ENCODE results near the gene ILDR2.

Gene ILDR2

DNA sequence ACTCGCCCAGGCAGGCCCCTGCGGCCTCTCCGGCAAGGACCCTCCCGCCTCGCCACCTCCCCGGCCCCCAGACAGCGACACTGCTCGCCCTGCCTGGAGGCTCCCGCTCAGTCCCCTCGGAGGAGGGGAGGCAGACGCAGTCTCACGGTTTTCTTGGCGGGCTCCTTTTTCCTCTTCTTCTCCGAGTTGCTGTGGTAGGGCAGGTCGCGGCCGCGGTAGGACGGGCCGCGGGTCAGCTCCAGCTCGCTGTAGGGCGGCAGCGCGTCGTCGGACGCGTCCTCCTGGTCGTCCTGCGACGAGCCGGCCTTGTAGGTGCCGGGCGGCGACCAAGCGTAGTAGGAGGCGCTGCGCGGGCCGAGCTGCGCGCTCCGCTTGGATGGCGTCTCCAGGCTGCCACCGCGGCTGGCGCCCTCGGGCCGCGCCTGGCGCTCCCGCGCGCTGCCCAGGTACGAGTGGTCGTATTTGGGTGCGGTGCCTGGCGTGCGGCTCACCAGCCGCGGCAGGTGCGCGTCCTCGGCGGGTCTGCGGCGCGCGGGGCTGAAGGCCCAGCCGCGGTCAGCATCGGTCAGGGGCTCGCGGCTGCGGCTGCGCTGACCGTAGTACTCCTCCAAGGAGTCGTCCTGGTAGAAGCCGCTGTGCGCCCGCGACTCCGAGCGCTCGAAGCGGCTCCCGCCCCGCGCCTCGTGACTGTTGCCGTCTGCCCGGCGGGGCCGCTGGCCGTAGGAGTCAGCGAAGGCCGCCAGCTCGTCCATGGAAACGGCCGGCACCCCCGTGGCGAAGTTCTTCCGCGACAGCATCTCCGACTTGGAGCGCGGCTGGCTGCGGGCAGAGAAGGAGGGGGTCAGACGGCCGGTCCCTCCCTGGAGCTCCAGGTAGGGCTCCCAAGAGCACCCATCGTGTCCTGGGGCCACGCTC lies 54.5 kb downstream of the ILDR2 start:
- DNase-seq: no peak

DNA sequence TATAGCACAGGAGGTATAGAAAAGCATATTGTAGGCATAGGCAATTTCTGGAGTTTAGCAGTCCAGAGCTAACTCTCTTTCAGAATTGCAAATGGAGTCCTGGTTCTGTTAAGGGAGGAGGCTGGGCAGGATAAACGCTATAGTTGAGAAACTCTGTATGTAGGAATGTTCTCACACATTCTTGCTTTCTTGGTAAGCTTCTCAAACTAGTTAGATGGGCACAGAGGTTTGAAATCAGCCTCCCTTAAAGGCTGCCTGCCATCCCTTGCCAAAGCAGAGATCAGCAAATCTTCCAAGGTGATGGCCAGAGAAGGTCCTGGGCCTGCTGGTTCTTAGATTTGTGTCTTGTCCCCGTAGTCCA lies 56.4 kb downstream of the ILDR2 start:
- no peak for DNase-seq

DNA sequence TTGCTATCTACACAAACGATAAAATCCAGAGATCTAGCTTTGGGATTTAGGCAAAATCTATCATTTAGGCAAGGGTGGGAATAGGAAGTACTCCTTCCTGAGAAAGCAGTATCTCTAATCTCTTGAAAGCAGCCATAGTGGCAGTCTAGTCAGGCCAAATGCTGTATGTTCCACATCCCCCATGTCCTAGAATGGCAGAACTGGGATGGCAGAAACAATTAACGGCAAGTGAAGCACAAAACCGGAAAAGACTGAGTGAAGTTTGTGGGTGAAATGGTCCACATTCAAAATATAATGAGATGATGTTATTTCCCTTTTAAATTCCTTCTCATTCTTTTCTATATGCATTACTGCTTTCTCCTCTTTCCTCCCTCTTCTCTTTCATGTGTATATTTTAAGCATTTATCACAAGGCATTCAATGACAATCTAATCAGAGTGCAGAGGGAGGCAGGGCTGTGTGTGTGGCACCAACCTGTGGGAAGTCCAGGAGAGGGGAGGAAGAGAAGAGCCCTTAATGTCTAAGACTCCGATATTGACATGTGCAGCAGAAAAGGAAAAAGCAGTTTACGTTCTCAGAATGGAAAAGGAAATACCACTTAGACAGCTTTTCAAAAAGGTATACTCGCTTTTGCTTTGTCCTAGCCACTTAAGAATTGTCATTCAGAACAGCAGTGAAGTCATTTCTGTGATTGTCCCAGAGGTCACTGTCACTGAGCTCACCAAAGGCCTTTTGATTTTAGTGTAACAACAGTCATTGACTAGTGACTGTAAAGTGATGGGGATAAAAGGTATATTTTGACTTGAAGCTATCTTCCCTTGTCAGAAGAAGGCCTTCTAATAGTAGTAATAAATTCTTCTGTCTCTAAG lies 57.0 kb downstream of the ILDR2 start:
- DNase-seq: no peak

DNA sequence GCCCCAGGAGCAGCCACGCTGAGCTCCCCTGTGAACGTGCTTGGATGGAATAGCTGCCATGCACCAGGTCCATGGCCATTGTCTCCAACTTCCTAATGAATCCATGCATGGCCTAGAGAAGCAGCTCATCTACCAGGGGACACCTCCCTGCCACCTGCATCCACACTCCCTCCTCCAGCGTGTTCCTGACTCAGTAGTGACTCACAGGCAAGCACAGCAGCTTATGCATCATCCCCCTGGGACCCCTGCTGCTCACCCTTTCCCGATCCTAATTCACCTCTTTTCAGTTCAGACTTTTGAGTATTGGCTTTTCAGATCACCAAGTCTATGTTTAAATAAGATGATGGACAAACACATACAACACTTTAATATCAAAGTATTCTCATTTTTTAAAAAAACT lies 59.4 kb downstream of the ILDR2 start:
- DNase-seq: no peak

GRCh38 chr1:166915042-166915441 lies 60.3 kb downstream of the ILDR2 start:
- DNase-seq: no peak

DNA sequence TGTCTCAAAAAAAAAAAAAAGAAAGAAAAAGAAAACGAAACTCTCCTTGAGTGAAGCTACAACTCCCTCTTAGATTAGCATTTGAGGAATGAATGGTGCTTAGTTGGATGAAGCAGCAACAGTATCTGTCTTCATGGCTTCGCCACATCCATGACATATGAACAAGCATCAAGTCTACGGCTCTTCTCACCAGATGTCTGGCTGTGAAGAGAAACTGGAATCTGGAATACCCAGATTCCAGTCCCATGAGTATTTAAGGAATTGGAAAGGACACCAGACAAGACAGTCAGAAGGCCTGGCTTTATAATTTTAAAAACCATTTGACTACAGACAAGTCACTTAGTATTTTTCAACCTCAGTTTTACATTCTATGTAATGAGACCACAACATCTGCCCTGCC lies 61.2 kb downstream of the ILDR2 start:
- no peak for DNase-seq

GRCh38 chr1:166911624-166912023 lies 63.7 kb downstream of the ILDR2 start:
- no peak for DNase-seq

- DNase-seq: peak; percentile 71
Measured at GRCh38 chr1:166910396-166910994, 64.8 kb downstream of the ILDR2 start.

- no peak for DNase-seq
Measured at GRCh38 chr1:166908942-166909341, 66.4 kb downstream of the ILDR2 start.

GRCh38 chr1:166907763-166908162 lies 67.6 kb downstream of the ILDR2 start:
- no peak for DNase-seq

DNA sequence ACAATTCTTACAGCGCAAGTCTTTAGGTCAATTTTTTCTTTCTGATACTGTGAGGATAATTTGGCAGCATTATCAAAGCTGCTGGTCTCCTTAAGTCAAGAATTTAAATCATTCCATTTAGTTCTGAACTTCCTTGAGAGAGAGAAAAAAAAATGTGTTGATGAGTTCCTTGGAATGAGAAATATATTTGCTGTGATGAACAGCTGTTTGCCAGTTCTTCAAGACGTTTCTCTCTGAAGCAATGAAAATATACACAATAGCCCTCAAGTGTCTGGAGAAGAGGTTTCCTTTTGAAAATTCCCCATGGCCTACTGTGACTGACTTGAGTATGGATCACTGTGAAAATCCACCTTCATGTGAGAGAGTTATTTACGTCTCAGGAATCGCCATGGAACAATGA lies 68.3 kb downstream of the ILDR2 start:
- no peak for DNase-seq

DNA sequence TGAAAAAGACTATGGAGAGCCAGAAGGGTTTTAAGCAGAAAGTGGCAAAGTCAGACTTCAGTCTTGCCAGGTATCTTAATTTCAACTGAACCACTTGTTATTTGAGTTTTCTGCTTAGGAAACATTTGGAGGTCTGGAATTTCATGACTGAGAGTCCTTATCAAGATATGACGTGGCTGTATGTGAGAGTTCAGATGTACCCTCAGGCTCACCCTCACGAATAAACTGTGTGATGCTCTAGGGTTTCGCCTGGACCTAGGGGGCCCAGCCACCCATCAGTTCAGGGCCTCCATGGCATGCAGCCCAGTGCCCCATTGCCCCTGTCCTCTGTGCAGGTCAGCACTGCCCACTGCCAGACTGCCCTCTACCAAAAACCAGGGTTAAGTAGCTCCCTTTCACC lies 68.7 kb downstream of the ILDR2 start:
- no peak for DNase-seq

- no peak for DNase-seq
Measured at GRCh38 chr1:166905900-166906299, 69.4 kb downstream of the ILDR2 start.

DNA sequence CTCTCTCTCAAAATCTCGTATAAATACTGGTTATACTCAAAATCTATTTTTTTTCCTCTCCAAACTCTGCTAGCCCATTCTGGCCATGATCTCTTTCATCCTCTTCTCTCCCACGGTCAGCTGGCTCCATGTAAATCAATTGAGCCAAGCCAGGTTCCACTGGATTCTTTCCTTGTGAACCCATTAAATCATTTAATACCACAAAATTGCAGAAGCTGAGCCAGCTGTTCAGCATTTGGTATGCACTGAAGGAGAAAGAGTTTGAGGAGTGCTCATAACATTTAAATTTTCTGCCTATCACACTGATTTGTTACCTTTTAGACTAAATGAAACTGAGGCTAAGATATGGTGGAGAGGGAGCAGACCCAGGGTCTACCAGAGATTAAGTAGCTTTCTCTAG lies 70.2 kb downstream of the ILDR2 start:
- no peak for DNase-seq

DNA sequence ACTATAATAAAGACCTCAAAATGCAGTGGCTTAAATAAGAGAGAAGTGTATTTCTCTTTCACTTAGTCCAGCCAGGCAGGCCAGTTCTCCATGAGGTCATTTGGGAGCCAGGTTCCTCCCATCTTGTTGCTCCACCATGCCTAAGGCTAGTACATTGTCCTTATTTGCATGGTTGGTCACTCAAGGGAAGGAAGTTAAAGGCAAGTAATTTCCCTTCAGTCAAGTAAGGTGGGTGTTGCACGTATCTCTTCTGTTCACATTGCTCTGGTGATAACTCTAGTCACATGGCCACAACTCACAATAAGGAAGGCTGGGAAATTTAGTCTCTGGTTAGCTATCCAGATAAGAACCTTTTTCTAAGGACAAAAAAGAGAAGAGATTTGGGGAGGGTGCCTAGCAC lies 72.1 kb downstream of the ILDR2 start:
- no peak for DNase-seq

DNA sequence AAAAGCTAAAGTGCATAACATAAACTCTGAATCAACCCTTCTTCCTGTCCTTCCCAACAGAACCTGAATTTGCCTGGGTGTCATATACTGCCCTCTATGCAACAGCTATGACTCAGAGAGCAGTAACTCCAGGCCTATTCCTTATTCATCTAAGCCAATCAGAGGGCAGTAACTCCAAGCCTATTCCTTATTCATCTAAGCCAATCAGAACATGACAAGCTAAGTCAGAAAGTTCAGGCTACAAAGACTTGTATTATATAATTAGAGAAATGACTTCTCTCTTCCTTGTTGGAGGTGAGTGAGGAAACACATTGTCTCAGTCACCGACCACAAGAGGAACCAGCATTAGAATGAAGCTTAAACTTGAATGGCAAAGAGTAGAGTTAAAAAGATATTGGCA lies 73.1 kb downstream of the ILDR2 start:
- DNase-seq: no peak

DNA sequence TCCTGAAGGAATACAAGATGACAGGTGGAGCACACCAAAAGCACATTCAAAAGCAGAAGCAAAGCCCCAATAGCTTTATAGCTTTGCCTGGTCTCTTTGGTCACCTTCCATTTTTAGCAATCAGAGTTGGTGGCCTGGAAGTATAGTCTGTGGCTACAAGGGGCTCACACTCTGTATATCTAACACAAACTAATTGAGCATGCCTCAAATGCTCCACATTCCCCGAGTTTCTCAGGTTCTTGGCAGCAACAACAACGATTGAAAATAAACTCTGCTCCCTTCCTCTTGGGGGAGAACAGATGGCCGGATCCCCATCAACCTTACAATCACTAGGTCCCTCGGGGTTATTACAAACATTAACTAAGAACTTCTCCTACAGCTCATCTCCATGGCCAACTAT lies 74.4 kb downstream of the ILDR2 start:
- DNase-seq: no peak

DNA sequence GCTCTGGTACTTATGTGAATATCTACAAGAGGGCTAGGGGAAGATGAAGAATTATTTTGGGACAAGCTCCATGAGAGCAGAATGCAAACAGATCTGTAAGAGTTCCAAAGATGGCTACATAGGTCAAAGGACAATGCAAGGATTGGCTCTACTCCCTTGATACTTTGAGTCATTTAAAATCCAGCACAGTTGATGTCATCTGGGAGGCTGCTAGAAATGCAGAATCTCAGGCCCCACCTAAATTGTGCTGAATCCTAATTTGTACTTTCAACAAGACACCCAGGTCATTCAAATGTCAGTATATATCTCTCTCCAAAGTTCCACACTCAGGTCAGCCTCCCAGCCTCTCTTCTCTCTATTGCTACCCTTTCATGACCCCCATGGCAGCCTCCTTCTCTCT lies 75.6 kb downstream of the ILDR2 start:
- DNase-seq: no peak

- no peak for DNase-seq
Measured at GRCh38 chr1:166895766-166896165, 79.6 kb downstream of the ILDR2 start.

DNA sequence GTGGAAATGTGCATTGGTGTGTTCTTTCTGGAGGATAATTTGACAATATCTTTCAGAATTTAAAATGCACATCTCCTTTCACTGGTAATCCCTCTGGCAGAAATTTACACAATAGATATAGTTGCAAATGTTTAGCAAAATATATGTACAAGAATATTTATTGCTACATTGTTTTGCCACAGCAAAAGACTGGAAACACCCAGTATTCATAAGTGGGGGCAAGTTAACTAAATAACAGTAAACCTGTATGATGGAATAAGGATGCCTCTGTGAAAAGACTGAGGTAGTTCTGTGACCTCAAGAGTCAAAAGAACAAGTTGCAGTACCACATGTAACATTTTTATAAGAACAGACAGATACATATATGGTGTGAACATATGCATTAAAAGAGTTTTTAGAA lies 85.6 kb downstream of the ILDR2 start:
- DNase-seq: no peak

DNA sequence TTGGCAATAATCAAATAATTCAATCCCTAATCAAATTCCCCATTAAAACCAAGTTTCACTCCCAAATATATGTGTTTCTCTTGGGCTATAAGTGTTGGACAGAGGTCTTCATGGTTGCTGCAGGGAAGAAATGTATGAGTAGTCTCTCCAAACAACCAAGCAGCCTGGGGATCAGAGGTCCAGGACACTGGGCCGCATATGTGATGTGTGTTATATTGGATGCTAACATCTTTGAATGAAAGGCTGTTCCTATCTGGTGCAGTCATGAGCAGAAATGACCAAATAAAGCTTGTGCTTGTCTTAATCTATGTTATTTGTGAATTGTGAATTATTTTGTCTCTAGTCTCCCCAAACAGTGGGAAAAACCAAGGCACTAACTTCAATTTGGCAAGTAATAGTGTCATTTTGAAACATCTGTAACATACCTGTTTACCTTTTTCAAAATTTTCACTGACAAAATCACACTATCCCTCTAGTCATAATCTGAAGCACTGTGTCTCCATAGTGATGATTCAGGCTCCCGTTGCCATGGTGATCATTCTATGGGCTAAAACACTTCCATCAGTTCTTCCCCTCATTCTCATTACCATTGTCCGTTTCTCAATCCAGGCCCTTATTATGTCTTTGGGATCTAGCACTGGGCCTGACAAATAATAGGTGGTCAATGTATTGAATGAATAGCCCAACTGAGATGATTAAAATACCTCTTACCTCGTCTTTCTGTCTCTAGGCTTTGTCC lies 86.8 kb downstream of the ILDR2 start:
- DNase-seq: no peak

- no peak for DNase-seq
Measured at GRCh38 chr1:166884971-166885370, 90.4 kb downstream of the ILDR2 start.

DNA sequence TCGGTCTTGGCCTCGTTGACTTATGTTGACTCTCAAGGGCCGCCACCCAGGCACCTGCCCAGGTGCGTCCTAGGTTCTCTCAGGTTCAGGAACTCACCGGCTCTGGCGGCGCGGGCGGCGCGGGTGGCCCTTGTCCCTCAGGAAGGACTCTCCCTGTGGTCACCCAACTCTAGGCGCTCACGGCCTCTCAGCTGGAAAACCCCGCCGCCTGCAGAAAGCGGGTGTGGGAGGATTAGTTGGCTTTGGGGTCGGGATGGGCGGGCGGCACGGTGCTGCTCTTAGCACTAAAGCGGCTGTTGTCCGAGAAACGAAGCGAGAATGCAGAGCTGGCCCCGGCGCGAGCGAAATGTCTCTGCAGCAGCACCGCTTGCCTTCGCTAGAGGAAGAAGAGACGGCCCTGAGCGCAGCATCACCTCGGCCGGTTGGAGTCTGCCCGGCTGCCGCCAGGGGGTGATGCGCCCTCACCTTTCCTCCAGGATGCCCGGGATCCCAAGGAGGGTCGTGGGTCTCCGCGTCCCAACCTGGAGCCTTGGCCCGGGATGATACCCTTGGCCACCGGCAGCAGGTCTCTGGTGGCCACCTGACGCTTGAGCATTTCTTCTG lies 91.2 kb downstream of the ILDR2 start:
- DNase-seq: peak; percentile 20

Data from NCI-H1092 (cell line).